Stimulated activated CD8-positive, alpha-beta memory T cell treated with anti-CD3 and anti-CD28 coated beads, Interleukin-12 subunit alpha, Interleukin-12 subunit beta, amount 100 ng/mL, for 24 hours (primary cell): ENCODE data around the gene MKRN1.
"Not testable (repeated sequence)": the region's sequence is repeated elsewhere in the genome, so short reads cannot be mapped to it uniquely, and the experiment has no call there.

Experiments
- DNase-seq: peaks from one replicate; pipeline ENCODE4 v3.0.0-alpha.2; 2020; ENCODE audit errors: extremely low read depth

The MKRN1 gene

GRCh38 chr7:140435252-140435895, 43.9 kb downstream of the MKRN1 start:
- no peak for DNase-seq

- no peak for DNase-seq
Measured at GRCh38 chr7:140433396-140433795, 45.9 kb downstream of the MKRN1 start.

- DNase-seq: no peak
Measured at GRCh38 chr7:140426130-140426529, 53.2 kb downstream of the MKRN1 start.

GRCh38 chr7:140425718-140426117, 53.6 kb downstream of the MKRN1 start:
- DNase-seq: no peak

- DNase-seq: no peak
Measured at GRCh38 chr7:140423501-140423900, 55.8 kb downstream of the MKRN1 start.

GRCh38 chr7:140421521-140421920, 57.8 kb downstream of the MKRN1 start:
- no peak for DNase-seq

- no peak for DNase-seq
Measured at GRCh38 chr7:140418653-140419052, 60.7 kb downstream of the MKRN1 start.

GRCh38 chr7:140418156-140418472, 61.2 kb downstream of the MKRN1 start:
- not testable (repeated sequence) for DNase-seq

GRCh38 chr7:140417456-140418155, 61.7 kb downstream of the MKRN1 start:
- DNase-seq: no peak

- DNase-seq: no peak
Measured at GRCh38 chr7:140416560-140416959, 62.7 kb downstream of the MKRN1 start.

- DNase-seq: not testable (repeated sequence)
Measured at GRCh38 chr7:140415816-140416215, 63.5 kb downstream of the MKRN1 start.

- no peak for DNase-seq
Measured at GRCh38 chr7:140415361-140415760, 63.9 kb downstream of the MKRN1 start.

GRCh38 chr7:140404565-140405065, 74.7 kb downstream of the MKRN1 start:
- DNase-seq: no peak

- DNase-seq: no peak
Measured at GRCh38 chr7:140403878-140404564, 75.3 kb downstream of the MKRN1 start, which contains the start of gene RAB19. Gene RAB19, plus strand, starts transcription at chr7:140404058. Its CDS starts 3,589 bp downstream, at chr7:140407647.
